ENCODE measurements around the gene ROPN1L. TPM values are rescaled to one million over a fixed set of nuclear protein-coding genes. Genes with fewer than 3 reads are reported as not detected.

ROPN1L gene
- total and polyA plus RNA-seq, 2 of the 8 experiments (the other 6 are each of a cell fraction or from before 2014, with no cell fraction given) = 0.24 to 0.73 TPM

DNA sequence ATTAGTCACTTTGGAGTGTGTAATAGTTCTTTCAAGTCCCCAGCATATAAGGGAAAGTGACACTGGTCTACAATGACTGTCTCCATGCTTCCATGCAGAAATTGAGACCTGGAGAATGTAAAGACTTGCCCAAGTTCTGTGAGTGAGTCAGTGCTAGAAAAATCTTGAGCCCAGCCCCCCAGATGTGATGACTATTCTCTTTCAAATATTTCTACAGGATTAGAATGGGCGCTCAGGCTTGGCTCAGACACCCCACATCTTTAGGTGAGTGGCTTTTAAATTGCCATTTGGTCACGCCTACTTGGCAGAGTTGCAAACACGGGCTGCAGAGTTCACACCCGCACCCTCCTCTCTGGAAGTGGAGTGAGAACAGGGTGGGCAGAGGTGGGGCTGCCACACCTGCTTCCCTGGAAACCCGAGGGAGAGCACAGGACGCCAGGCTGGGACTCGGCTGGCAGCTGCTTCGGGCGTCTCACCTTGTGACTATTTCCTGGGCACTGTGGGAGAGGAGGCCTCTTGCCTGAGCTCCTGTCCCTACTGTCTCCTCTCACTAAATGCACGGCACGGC, 37.6 kb downstream of the ROPN1L start:
- Histone ChIP-seq H3K4me1 (replicated peaks in 1 of 4; ENCODE audit: control insufficient read depth in 3 of 4, insufficient read depth in 4 of 4, low read length in 3 of 4) (peaks cover 5 to 12% (median 8%) of the 10 kb centered on the region in 4 experiments; a peak in 4 of 7 replicates), H4K20me1 (replicated peaks in 1 of 2; ENCODE audit: control insufficient read depth in 1 of 2, insufficient read depth in 2 of 2, low read length in 2 of 2) (no peaks in the 10 kb centered on the region), H3K4me3 (ENCODE audit: extremely low read depth in 1 of 4, insufficient read depth in 2 of 4, low read depth in 3 of 4, low read length in 4 of 4) (no peak overlapping the region), H3K56ac (replicated peaks; ENCODE audit: insufficient read length, low read depth, low read length) (no peak overlapping the region), H3K4me2 (ENCODE audit: insufficient read depth in 1 of 2, low read depth in 2 of 2, low read length in 2 of 2) (no peak overlapping the region), H3K23me2 (ENCODE audit: low read depth, low read length) (no peaks in the 10 kb centered on the region), H3K9ac (replicated peaks in 1 of 4; ENCODE audit: extremely low read depth in 1 of 4, low read depth in 3 of 4, low read length in 3 of 4) (no peak overlapping the region), H3K79me2 (ENCODE audit: control insufficient read depth in 1 of 2, insufficient read depth in 2 of 2, low read length in 2 of 2) (no peaks in the 10 kb centered on the region), H3K27me3 (replicated peaks in 1 of 4; ENCODE audit: control insufficient read depth in 3 of 4, extremely low read depth in 1 of 4, insufficient read depth in 3 of 4, low read length in 3 of 4) (0 out of 7 replicates have a peak, but pooled peaks cover 0 to 4% (median 0%) of the 10 kb centered on the region in 4 experiments), H3K23ac (ENCODE audit: insufficient read length) (no peak overlapping the region), H3K27ac (ENCODE audit: low read depth, low read length) (no peak overlapping the region), H2BK20ac (ENCODE audit: low read length) (no peak overlapping the region), H2BK15ac (ENCODE audit: low read length) (no peak overlapping the region), H3K9me3 (ENCODE audit: insufficient read depth in 2 of 2, low read depth in 1 of 2, low read length in 1 of 2) (peaks cover 6 to 10% of the 10 kb centered on the region in 2 experiments; a peak in 1 of 4 replicates), H3K79me1 (ENCODE audit: low read depth, low read length) (no peaks in the 10 kb centered on the region), H4K91ac (replicated peaks; ENCODE audit: insufficient read length, low read length) (no peak overlapping the region), H3K4ac (replicated peaks; ENCODE audit: insufficient read length, low read depth, low read length) (no peak overlapping the region), H2BK120ac (replicated peaks; ENCODE audit: low read depth, low read length) (no peak overlapping the region), H3K14ac (ENCODE audit: insufficient read length) (no peak overlapping the region), H2BK5ac (ENCODE audit: low read depth, low read length) (no peak overlapping the region), H2AK5ac (ENCODE audit: low read depth, low read length) (no peak overlapping the region), H2BK12ac (ENCODE audit: low read depth, low read length) (no peak overlapping the region), H3K36me3 (ENCODE audit: control insufficient read depth in 2 of 4, insufficient read depth in 4 of 4, low read length in 3 of 4) (no peaks in the 10 kb centered on the region), H2AFZ (ENCODE audit: low read length) (no peak overlapping the region), H4K8ac (ENCODE audit: extremely low read depth, insufficient read depth, low read length) (no peak overlapping the region), H3K18ac (ENCODE audit: extremely low read depth, low read length) (no peak overlapping the region), H4K5ac (ENCODE audit: insufficient read length, low read depth, low read length) (no peak overlapping the region)
- 80% methylated on average over 11 of the region's 11 CpGs; no CpG with 5 or more reads in 1 of the 2 experiments for WGBS, 2 experiments (ENCODE audit: extremely low coverage in 1 of 2, insufficient coverage in 1 of 2, insufficient read length in 1 of 2, insufficient replicate concordance in 2 of 2, low coverage in 1 of 2, low lambda C conversion rate in 2 of 2, missing lambda C conversion rate in 1 of 2)
- no peak for FAIRE-seq
- CTCF ChIA-PET (ENCODE audit: partially characterized antibody) = interaction anchor here (0.9 to 3.0 kb wide), 8 partner anchors 11 to 210 kb away, joined by 3 to 11 read pairs (median 4); no protein-coding TSS in a partner anchor
- DNase-seq (ENCODE audit: low read depth in 1 of 2, low spot score in 2 of 2) = no peak
- POLR2A ChIA-PET (ENCODE audit: partially characterized antibody) = no interaction called here
- TF ChIP-seq PHF8 (conservative IDR thresholded peaks at IDR 0.05; ENCODE audit: low read depth, low read length) (no peak), POU5F1 (IDR thresholded peaks at IDR 0.05; ENCODE audit: low read depth, low read length) (no peak), ATF2 (IDR thresholded peaks at IDR 0.05; ENCODE audit: low read length) (no peak), GABPA (IDR thresholded peaks at IDR 0.05; ENCODE audit: borderline replicate concordance, insufficient read depth, low read length) (no peak), TCF12 (IDR thresholded peaks at IDR 0.05; ENCODE audit: low read depth, low read length) (no peak), POLR2A (IDR thresholded peaks at IDR 0.05; ENCODE audit: control extremely low read depth in 1 of 2, low read depth in 2 of 2, low read length in 2 of 2) (no peak), SUZ12 (IDR thresholded peaks at IDR 0.05; ENCODE audit: low read length) (no peak), RXRA (IDR thresholded peaks at IDR 0.05; ENCODE audit: insufficient read depth, low read depth, low read length) (no peak), USF2 (IDR thresholded peaks at IDR 0.05; ENCODE audit: low read length) (no peak), KDM4A (IDR thresholded peaks at IDR 0.05; ENCODE audit: low read depth, low read length, severe bottlenecking) (no peak), CBX8 (IDR thresholded peaks at IDR 0.05; ENCODE audit: borderline replicate concordance, low read depth, low read length) (no peak)

Measured in H1 (cell line).